Osteoblast (primary cell): ENCODE data around the gene TMOD1. TPM values are rescaled to one million over a fixed set of nuclear protein-coding genes. Genes with fewer than 3 reads are reported as not detected.
"Not testable (repeated sequence)": the region's sequence is repeated elsewhere in the genome, so short reads cannot be mapped to it uniquely, and the experiment has no call there.

Experiments used
- DNase-seq: peaks from one replicate; pipeline ENCODE4 v3.0.0; 2011; ENCODE audit warnings: low spot score, mixed read lengths; ENCODE audit not compliant: insufficient read length; ENCODE audit errors: missing footprints
- H2AFZ ChIP-seq: 2 replicates; pipeline ENCODE4 v1.6.0; 2011; ENCODE audit warnings: mild to moderate bottlenecking, low read length
- H3K27ac ChIP-seq: 2 replicates; pipeline ENCODE4 v1.5.1; 2011; ENCODE audit warnings: mild to moderate bottlenecking, low read depth, low read length, moderate library complexity
- H3K27me3 ChIP-seq: 2 replicates; pipeline ENCODE4 v1.6.0; 2012; ENCODE audit warnings: mild to moderate bottlenecking, control low read depth, inconsistent platforms, low read length, moderate library complexity; ENCODE audit not compliant: insufficient read depth
- H3K36me3 ChIP-seq: 2 replicates; pipeline ENCODE4 v1.5.1; 2011; ENCODE audit warnings: mild to moderate bottlenecking, low read length, control low read depth, moderate library complexity; ENCODE audit not compliant: insufficient read depth
- H3K4me1 ChIP-seq: 2 replicates; pipeline ENCODE4 v1.5.1; 2011; ENCODE audit warnings: mild to moderate bottlenecking, low read length, control low read depth, moderate library complexity; ENCODE audit not compliant: insufficient read depth
- H3K4me2 ChIP-seq: 2 replicates; pipeline ENCODE4 v1.6.0; 2011; ENCODE audit warnings: mild to moderate bottlenecking, low read length; ENCODE audit not compliant: insufficient read depth
- H3K4me3 ChIP-seq: fragments of 200-600 bp; sonication (generic); 3 replicates; pipeline ENCODE4 v1.5.1; 2012; ENCODE audit warnings: mild to moderate bottlenecking, low read length, inconsistent platforms; ENCODE audit not compliant: insufficient read depth
- H3K79me2 ChIP-seq: 2 replicates; pipeline ENCODE4 v1.6.0; 2012; ENCODE audit warnings: mild to moderate bottlenecking, low read length, control low read depth, inconsistent platforms; ENCODE audit not compliant: insufficient read depth
- H3K9me3 ChIP-seq: 2 replicates; pipeline ENCODE4 v1.5.1; 2011; ENCODE audit warnings: low read depth, low read length, control low read depth
- H4K20me1 ChIP-seq: 2 replicates; pipeline ENCODE4 v1.6.0; 2012; ENCODE audit warnings: mild to moderate bottlenecking, low read length, control low read depth; ENCODE audit not compliant: insufficient read depth
- total RNA-seq: library from RNA; depleted of rRNA; stranded (reverse); fragments of >200 nt; gene quantifications from 2 replicates; pipeline ENCODE4 v1.2.3, GENCODE V29; 2012
- TF ChIP-seq, protein P1 (sequence below): IDR thresholded peaks from 2 replicates; pipeline ENCODE4 v1.5.1; 2011; ENCODE audit warnings: mild to moderate bottlenecking, low read depth, low read length, moderate library complexity; ENCODE audit errors: extremely low read depth

The TMOD1 gene
- total RNA-seq, 1 donor = not detected

DNA sequence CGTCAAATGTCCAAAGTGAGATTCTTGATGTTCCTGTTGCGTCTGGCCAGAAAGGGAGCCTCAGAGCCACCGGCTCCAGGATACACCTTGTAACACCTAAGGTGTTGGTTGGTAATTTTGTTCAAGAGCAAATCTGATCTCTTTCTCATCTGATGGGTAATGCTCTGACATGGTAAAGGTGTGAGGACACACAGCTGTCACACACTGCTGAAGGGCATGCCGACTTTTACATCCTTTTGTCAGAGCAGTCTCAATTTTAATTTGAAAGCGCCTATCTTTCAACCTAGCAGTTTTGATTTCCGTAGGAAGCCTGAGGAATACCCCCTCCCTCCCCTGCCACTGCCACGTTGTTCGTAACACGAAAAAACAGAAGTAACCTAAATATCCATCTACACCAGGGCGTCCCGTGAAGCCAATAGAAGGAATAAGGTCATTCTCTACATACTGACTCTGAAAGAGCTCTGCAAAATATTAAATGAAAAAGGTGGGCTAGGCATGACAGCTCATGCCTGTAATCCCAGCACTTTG is 74.3 kb downstream of the TMOD1 start:
- H3K4me2 ChIP-seq = no peak overlapping the region
- TF ChIP-seq, protein P1, sequence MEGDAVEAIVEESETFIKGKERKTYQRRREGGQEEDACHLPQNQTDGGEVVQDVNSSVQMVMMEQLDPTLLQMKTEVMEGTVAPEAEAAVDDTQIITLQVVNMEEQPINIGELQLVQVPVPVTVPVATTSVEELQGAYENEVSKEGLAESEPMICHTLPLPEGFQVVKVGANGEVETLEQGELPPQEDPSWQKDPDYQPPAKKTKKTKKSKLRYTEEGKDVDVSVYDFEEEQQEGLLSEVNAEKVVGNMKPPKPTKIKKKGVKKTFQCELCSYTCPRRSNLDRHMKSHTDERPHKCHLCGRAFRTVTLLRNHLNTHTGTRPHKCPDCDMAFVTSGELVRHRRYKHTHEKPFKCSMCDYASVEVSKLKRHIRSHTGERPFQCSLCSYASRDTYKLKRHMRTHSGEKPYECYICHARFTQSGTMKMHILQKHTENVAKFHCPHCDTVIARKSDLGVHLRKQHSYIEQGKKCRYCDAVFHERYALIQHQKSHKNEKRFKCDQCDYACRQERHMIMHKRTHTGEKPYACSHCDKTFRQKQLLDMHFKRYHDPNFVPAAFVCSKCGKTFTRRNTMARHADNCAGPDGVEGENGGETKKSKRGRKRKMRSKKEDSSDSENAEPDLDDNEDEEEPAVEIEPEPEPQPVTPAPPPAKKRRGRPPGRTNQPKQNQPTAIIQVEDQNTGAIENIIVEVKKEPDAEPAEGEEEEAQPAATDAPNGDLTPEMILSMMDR = no peak
- no peaks in the 10 kb centered on the region for H3K79me2 ChIP-seq
- H3K4me3 ChIP-seq = no peak overlapping the region
- H2AFZ ChIP-seq = no peak overlapping the region
- H3K27me3 ChIP-seq = no peaks in the 10 kb centered on the region
- no peak overlapping the region for H3K27ac ChIP-seq
- DNase-seq = no peak
- H4K20me1 ChIP-seq = no peaks in the 10 kb centered on the region
- no peaks in the 10 kb centered on the region for H3K4me1 ChIP-seq
- H3K9me3 ChIP-seq = no peaks in the 10 kb centered on the region
- H3K36me3 ChIP-seq = no peaks in the 10 kb centered on the region

DNA sequence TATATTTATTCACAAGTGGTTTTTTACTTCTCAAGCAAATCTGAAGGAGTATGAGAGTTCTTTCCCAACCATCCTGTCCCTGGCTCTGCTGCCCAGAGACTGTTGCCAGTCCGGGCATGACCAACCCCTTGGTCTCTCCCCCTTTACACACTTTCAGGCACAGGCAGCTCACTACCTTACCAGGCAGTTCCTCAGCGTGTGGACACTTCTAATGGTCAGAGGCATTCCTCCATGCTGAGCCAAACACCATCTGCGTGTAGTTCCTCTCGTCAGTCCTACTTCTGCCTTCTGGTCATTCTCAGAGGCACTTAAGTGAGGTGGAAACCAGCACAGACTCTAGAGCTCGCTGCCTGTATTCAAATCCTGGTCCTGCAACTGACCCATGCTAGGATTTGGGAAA is 75.6 kb downstream of the TMOD1 start:
- no peak overlapping the region for H2AFZ ChIP-seq
- no peak overlapping the region for H3K4me3 ChIP-seq
- H3K36me3 ChIP-seq = no peaks in the 10 kb centered on the region
- H3K79me2 ChIP-seq = no peaks in the 10 kb centered on the region
- no peak for DNase-seq
- H3K27ac ChIP-seq = no peak overlapping the region
- TF ChIP-seq, protein P1 = no peak
- H3K27me3 ChIP-seq = no peaks in the 10 kb centered on the region
- no peaks in the 10 kb centered on the region for H3K4me1 ChIP-seq
- H4K20me1 ChIP-seq = no peaks in the 10 kb centered on the region
- no peak overlapping the region for H3K4me2 ChIP-seq
- H3K9me3 ChIP-seq = no peaks in the 10 kb centered on the region

GRCh38 chr9:97578846-97579245 is 77.4 kb downstream of the TMOD1 start:
- Histone ChIP-seq H3K9me3 (no peaks in the 10 kb centered on the region), H3K4me3 (no peak overlapping the region), H4K20me1 (no peaks in the 10 kb centered on the region), H3K36me3 (no peaks in the 10 kb centered on the region), H3K79me2 (no peaks in the 10 kb centered on the region), H2AFZ (no peak overlapping the region), H3K27me3 (no peaks in the 10 kb centered on the region), H3K27ac (no peak overlapping the region), H3K4me1 (no peaks in the 10 kb centered on the region), H3K4me2 (no peak overlapping the region)
- TF ChIP-seq, protein P1 = no peak
- no peak for DNase-seq

GRCh38 chr9:97579914-97580313 is 78.4 kb downstream of the TMOD1 start:
- Histone ChIP-seq H3K36me3 (no peaks in the 10 kb centered on the region), H3K27ac (no peak overlapping the region), H3K79me2 (no peaks in the 10 kb centered on the region), H3K4me2 (no peak overlapping the region), H3K4me1 (no peaks in the 10 kb centered on the region), H3K27me3 (no peaks in the 10 kb centered on the region), H3K4me3 (no peak overlapping the region), H4K20me1 (no peaks in the 10 kb centered on the region), H3K9me3 (no peaks in the 10 kb centered on the region), H2AFZ (no peak overlapping the region)
- TF ChIP-seq, protein P1 = no peak
- no peak for DNase-seq

- not testable (repeated sequence) for H3K36me3 ChIP-seq
These were observed 80.1 kb downstream of the TMOD1 start for GRCh38 chr9:97581590-97581989.

GRCh38 chr9:97584778-97585177 is 83.3 kb downstream of the TMOD1 start:
- H3K9me3 ChIP-seq, H3K4me2 ChIP-seq, H3K27me3 ChIP-seq, H3K4me1 ChIP-seq, H4K20me1 ChIP-seq, H3K79me2 ChIP-seq, H2AFZ ChIP-seq, DNase-seq, H3K4me3 ChIP-seq, H3K27ac ChIP-seq, H3K36me3 ChIP-seq: not testable (repeated sequence)

More at GRCh38 chr9:97581590-97581989, 80.1 kb downstream of the TMOD1 start:
- H3K4me1 ChIP-seq, H3K4me2 ChIP-seq, H4K20me1 ChIP-seq, H2AFZ ChIP-seq, H3K27me3 ChIP-seq, DNase-seq, H3K4me3 ChIP-seq, H3K27ac ChIP-seq, H3K9me3 ChIP-seq, H3K79me2 ChIP-seq: not testable (repeated sequence)
